Coronary artery (tissue), 2 donors: Measurements from ENCODE around the gene RPL15.

Source experiments
- DNase-seq: peaks from one replicate; pipeline ENCODE4 v3.0.0-alpha.2; 2017; ENCODE audit warnings: low spot score
- H3K27ac ChIP-seq, 2 donors: fragments of 200-600 bp; sonication (generic); one replicate each; pipeline ENCODE4 v1.5.1; 2016 to 2019
- H3K4me3 ChIP-seq: fragments of 200-600 bp; sonication (generic); 2 replicates; pipeline ENCODE4 v1.5.1; 2016; ENCODE audit warnings: mild to moderate bottlenecking, moderate library complexity
- TF ChIP-seq, protein P1 (sequence below): fragments of 200-600 bp; sonication (generic); IDR thresholded peaks from one replicate; pipeline ENCODE4 v1.5.1; 2019; ENCODE audit warnings: antibody characterized with exemption

The RPL15 gene

DNA sequence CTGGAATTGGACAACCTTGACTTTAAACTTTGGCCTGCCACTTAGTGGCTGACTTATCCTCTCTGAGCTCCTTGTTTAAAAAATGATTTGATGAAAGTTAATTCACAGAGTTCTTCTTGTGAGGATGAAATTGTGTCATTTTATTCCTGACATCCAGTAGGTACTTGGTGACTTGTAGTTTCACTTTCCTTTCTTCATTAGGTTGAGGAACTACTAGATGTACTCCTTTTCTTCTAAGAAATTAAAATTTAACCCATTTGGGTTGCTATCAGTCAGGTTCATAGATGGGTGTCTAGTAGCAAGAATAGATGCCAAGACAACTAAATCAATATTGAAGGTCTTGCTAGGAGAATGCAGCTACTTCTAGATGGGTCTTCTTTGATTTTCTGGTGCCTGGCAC, 33.4 kb downstream of the RPL15 start:
- H3K27ac ChIP-seq: peak overlapping the region; percentile 60 to 63

DNA sequence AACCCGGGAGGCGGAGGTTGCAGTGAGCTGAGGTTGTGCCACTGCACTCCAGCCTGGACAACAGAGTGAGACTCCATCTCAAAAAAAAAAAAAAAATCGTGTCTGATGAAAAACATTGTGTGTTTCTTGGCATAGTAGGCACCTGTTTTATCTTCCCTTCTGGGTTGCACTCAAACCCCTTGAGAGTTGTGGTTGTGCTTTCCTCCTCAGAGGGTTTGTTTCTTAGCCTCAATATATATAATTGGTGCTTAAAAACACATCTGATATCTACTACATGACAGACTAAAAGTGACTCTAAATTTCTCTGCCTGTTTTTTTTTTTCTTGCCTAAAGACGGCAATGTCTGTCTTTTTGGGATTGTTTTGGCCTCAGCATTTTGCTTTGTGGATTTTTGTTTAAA, 35.7 kb downstream of the RPL15 start:
- DNase-seq: no peak
- Histone ChIP-seq H3K4me3 (no peak overlapping the region), H3K27ac (peak overlapping the region; percentile 55 to 62)
- TF ChIP-seq, protein P1, sequence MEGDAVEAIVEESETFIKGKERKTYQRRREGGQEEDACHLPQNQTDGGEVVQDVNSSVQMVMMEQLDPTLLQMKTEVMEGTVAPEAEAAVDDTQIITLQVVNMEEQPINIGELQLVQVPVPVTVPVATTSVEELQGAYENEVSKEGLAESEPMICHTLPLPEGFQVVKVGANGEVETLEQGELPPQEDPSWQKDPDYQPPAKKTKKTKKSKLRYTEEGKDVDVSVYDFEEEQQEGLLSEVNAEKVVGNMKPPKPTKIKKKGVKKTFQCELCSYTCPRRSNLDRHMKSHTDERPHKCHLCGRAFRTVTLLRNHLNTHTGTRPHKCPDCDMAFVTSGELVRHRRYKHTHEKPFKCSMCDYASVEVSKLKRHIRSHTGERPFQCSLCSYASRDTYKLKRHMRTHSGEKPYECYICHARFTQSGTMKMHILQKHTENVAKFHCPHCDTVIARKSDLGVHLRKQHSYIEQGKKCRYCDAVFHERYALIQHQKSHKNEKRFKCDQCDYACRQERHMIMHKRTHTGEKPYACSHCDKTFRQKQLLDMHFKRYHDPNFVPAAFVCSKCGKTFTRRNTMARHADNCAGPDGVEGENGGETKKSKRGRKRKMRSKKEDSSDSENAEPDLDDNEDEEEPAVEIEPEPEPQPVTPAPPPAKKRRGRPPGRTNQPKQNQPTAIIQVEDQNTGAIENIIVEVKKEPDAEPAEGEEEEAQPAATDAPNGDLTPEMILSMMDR: no peak

More for the DNA sequence above, 33.4 kb downstream of the RPL15 start:
- no peak for DNase-seq
- TF ChIP-seq, protein P1: no peak
- H3K4me3 ChIP-seq: peak overlapping the region; percentile 34

DNA sequence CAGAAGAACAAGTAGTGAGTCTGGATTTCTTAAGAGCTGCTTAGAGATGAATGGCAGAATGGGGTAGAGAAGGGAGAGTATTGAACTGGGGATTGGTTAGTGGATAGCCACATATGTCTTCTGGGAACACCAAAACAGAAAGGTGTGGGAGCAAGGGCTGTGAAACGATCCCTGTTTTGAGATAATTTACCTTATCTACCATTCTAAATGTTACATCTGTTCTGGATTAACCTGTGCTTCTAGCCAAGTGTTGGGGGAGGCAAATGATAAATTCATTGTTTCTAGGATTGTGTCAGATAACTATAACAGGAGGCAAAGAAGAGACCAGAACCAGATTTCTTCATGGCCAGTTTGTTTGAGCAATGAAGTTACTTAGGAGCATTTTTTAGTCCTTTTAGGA, 36.6 kb downstream of the RPL15 start:
- Histone ChIP-seq H3K27ac (peak overlapping the region; percentile 18 to 62), H3K4me3 (no peak overlapping the region)
- DNase-seq: no peak
- TF ChIP-seq, protein P1: no peak

DNA sequence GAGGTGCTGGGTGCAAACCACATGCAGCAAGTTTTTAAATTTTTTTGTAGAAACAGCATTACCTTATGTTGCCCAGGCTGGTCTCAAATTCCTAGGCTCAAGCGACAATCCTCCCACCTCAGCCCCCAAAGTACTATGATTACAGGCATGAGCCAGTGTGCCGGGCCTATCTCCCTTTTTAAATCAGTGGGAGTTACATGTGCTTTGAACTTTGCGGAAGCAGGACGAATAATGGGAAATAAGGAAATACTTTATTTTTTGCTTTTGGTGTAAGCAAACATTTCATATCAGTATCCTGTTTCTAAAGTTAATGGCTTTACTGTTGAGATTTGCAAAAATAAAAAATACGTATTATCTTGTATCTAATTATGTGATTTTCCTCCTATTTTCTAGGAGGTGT, 37.2 kb downstream of the RPL15 start:
- TF ChIP-seq, protein P1: no peak
- Histone ChIP-seq H3K27ac (peak overlapping the region in 1 of 2 donors; percentile 62), H3K4me3 (no peak overlapping the region)
- DNase-seq: no peak

DNA sequence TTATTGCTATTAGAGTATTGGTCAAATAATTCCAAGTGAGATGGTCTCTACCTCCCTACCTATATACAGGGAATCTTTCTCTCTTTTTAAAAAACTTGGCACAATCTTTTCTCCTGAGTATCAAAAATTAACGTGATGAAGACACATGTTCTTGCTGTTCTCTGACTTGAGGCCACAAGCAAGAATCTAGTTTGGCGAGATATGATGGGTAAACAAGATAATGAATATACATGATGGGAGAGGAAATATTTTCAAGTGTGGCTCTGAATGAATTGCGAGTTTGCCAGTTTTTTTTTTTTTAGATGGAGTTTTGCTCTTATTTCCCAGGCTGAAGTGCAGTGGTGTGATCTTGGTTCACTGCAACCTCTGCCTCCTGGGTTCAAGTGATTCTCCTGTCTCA, 39.8 kb downstream of the RPL15 start:
- H3K4me3 ChIP-seq: no peak overlapping the region
- H3K27ac ChIP-seq: no peak overlapping the region
- TF ChIP-seq, protein P1: no peak
- no peak for DNase-seq

DNA sequence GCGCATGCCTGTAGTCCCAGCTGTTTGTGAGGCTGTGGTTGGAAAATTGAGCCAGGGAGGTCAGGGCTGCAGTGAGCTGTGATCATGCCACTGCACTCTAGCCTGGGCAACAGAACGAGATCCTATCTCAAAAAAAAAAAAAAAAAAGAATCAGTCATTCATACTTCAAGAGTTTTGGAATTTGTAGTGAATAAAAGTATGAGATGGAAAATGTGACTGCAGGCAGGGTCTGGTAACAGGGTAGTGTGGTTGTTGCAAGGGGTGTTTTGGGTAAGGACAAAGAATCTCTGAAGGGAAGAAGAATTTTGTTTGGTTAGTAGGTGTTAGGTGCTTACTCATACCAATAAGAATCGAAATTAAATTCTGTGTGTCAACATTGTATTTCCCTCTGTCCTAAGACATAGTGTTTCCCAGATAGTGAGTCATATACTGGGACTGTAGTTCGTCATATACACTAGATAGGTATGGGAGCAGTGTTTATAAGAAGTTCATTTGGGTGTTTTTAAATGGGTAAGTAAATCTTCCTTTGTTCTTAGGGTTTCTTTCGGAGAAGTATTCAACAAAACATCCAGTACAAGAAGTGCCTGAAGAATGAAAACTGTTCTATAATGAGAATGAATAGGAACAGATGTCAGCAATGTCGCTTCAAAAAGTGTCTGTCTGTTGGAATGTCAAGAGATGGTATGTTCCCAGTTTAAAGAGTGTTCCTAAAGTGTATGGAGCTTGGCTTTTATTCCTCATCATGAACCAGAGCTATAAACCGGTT, 42.4 kb downstream of the RPL15 start:
- peak overlapping the region; percentile 5 to 19 for H3K27ac ChIP-seq
- TF ChIP-seq, protein P1: no peak
- no peak for DNase-seq
- H3K4me3 ChIP-seq: no peak overlapping the region

DNA sequence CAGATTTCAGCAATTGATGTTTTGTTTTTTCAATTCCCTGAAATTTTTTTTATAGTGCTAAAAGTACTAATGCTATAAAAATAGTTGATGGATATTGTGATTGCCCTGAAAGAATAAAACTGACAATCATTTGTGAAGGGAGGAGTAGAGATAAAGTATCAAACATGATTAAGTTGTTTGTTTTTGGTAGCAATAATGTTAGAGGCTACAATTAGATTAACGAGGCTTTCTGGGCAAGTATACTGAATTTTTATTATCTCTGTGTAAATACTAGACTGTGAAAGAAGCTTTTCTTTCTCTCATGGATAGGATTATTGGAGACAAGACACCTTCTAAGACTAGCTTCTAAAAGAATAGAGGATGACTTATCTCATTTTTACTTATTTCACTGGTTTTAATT, 43.7 kb downstream of the RPL15 start:
- TF ChIP-seq, protein P1: no peak
- DNase-seq: no peak
- Histone ChIP-seq H3K27ac (no peak overlapping the region), H3K4me3 (no peak overlapping the region)
